MM.1S (cell line): ENCODE results near the gene ADD3.

Source experiments
- DNase-seq: peaks from one replicate; pipeline ENCODE4 v3.0.0-alpha.2; 2015
- H2AFZ ChIP-seq: fragments of 300-600 bp; sonication (generic); 2 replicates; pipeline ENCODE4 v1.6.0; 2016; ENCODE audit warnings: antibody characterized with exemption, low read length
- H3F3A ChIP-seq: fragments of 300-600 bp; sonication (generic); 2 replicates; pipeline ENCODE4 v1.6.1; 2016; ENCODE audit warnings: mild to moderate bottlenecking, antibody characterized with exemption, low read length, moderate library complexity, mixed read lengths; ENCODE audit not compliant: insufficient read depth
- H3K27ac ChIP-seq: fragments of 300-600 bp; sonication (generic); 2 replicates; pipeline ENCODE4 v1.5.1; 2016; ENCODE audit warnings: mild to moderate bottlenecking, low read length
- H3K27me3 ChIP-seq: fragments of 300-600 bp; sonication (generic); replicated peaks from 2 replicates; pipeline ENCODE4 v1.6.0; 2016; ENCODE audit warnings: low read length; ENCODE audit not compliant: insufficient read depth
- H3K36me3 ChIP-seq: fragments of 300-600 bp; sonication (generic); replicated peaks from 2 replicates; pipeline ENCODE4 v1.6.1; 2016; ENCODE audit warnings: mild to moderate bottlenecking, low read length, mixed read lengths; ENCODE audit not compliant: insufficient read depth
- H3K4me1 ChIP-seq: fragments of 300-600 bp; sonication (generic); 2 replicates; pipeline ENCODE4 v1.6.1; 2016; ENCODE audit warnings: low read length, mixed read lengths
- H3K4me2 ChIP-seq: fragments of 300-600 bp; sonication (generic); 2 replicates; pipeline ENCODE4 v1.6.0; 2016; ENCODE audit warnings: low read depth, low read length
- H3K4me3 ChIP-seq: fragments of 300-600 bp; sonication (generic); 2 replicates; pipeline ENCODE4 v1.5.1; 2016; ENCODE audit warnings: low read length, mixed read lengths
- H3K79me2 ChIP-seq: fragments of 300-600 bp; sonication (generic); 2 replicates; pipeline ENCODE4 v1.6.1; 2016; ENCODE audit warnings: mixed run types, low read length, mixed read lengths
- H3K9ac ChIP-seq: fragments of 300-600 bp; sonication (generic); 2 replicates; pipeline ENCODE4 v1.6.1; 2016; ENCODE audit warnings: low read length, mixed read lengths
- H3K9me2 ChIP-seq: fragments of 300-600 bp; sonication (generic); replicated peaks from 2 replicates; pipeline ENCODE4 v1.6.1; 2016; ENCODE audit warnings: mild to moderate bottlenecking, low read length, mixed read lengths; ENCODE audit not compliant: insufficient read depth
- H3K9me3 ChIP-seq: fragments of 300-600 bp; sonication (generic); replicated peaks from 2 replicates; pipeline ENCODE4 v1.6.1; 2016; ENCODE audit warnings: mild to moderate bottlenecking, low read length, mixed read lengths; ENCODE audit not compliant: insufficient read depth
- H4K20me1 ChIP-seq: fragments of 300-600 bp; sonication (generic); 2 replicates; pipeline ENCODE4 v1.6.1; 2016; ENCODE audit warnings: mild to moderate bottlenecking, low read length, moderate library complexity, mixed read lengths; ENCODE audit not compliant: insufficient read depth
- EZH2 ChIP-seq: fragments of 300-600 bp; sonication (generic); optimal IDR thresholded peaks from 2 replicates; pipeline ENCODE3; 2017; ENCODE audit warnings: low read depth, mild to moderate bottlenecking, antibody characterized with exemption, low read length, mixed read lengths
- EZH2phosphoT487 ChIP-seq: fragments of 300-600 bp; sonication (generic); IDR thresholded peaks from 2 replicates; pipeline ENCODE4 v1.6.1; 2018; ENCODE audit warnings: antibody characterized with exemption, low read length
- TF ChIP-seq, protein P1 (sequence below): fragments of 300-600 bp; sonication (generic); IDR thresholded peaks from 2 replicates; pipeline ENCODE4 v1.5.1; 2016; ENCODE audit warnings: antibody characterized with exemption, low read length, mixed read lengths

The ADD3 gene

DNA sequence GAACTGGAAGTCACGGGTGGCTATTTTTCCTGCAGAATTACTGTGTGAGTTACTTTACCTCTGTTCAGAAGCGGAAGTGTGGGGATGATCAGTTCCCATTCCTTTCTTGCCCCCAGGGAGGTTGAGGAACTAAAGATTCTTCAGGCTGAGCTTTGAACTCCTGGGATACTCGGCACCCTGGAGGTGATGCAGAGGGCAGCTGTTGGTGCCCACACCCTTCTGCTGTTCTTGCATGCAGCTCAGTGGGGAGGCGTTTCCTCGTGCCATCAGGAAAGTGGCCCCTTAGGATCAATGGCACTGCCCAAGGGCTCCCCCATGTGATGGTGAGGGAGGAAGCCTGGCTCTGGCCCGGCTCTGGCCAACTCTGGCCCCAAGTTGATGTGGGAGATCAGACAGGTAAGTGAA, 155.0 kb downstream of the ADD3 start:
- H3F3A ChIP-seq: no peaks in the 10 kb centered on the region
- no peak for DNase-seq
- no peak overlapping the region for H3K9ac ChIP-seq
- no peaks in the 10 kb centered on the region for H4K20me1 ChIP-seq
- no peak overlapping the region for H3K4me2 ChIP-seq
- no peak overlapping the region for H3K27ac ChIP-seq
- no peaks in the 10 kb centered on the region for H3K4me1 ChIP-seq
- no peaks in the 10 kb centered on the region for H3K36me3 ChIP-seq
- no peaks in the 10 kb centered on the region for H3K9me3 ChIP-seq
- H3K79me2 ChIP-seq: no peaks in the 10 kb centered on the region
- H2AFZ ChIP-seq: no peak overlapping the region
- no peak overlapping the region for H3K4me3 ChIP-seq
- TF ChIP-seq EZH2: no peak
- TF ChIP-seq EZH2phosphoT487: no peak
- TF ChIP-seq, protein P1, sequence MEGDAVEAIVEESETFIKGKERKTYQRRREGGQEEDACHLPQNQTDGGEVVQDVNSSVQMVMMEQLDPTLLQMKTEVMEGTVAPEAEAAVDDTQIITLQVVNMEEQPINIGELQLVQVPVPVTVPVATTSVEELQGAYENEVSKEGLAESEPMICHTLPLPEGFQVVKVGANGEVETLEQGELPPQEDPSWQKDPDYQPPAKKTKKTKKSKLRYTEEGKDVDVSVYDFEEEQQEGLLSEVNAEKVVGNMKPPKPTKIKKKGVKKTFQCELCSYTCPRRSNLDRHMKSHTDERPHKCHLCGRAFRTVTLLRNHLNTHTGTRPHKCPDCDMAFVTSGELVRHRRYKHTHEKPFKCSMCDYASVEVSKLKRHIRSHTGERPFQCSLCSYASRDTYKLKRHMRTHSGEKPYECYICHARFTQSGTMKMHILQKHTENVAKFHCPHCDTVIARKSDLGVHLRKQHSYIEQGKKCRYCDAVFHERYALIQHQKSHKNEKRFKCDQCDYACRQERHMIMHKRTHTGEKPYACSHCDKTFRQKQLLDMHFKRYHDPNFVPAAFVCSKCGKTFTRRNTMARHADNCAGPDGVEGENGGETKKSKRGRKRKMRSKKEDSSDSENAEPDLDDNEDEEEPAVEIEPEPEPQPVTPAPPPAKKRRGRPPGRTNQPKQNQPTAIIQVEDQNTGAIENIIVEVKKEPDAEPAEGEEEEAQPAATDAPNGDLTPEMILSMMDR: no peak
- no peaks in the 10 kb centered on the region for H3K27me3 ChIP-seq
- no peaks in the 10 kb centered on the region for H3K9me2 ChIP-seq

DNA sequence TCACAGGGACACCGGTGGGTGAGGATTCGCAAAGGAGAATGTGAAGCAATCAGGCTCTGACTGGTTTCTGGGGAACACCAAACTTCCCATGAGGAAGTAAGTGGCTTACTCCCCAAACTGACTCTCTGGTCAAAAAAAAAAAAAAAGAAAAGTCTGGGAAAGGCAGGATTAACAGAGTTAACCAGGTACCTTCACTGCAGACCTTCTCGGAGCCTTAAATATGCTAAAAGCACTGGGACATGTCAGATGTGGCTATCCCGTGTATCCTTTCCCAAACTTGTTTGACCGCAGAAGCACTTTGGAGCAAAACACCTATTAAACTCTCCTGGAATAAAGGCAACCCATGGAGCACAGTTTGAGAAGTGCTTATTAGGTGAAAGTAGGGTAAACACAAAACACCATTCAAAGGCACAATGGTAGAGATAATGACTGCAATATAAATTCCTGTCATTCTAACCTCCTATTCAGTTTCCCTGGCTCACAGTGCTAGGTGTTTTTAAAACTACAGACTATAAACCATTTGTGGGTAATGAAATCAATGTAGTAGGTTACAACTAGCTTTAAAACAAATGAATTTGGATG, 155.5 kb downstream of the ADD3 start:
- H3K9me3 ChIP-seq: no peaks in the 10 kb centered on the region
- no peaks in the 10 kb centered on the region for H3K4me1 ChIP-seq
- H3K9ac ChIP-seq: no peak overlapping the region
- no peaks in the 10 kb centered on the region for H4K20me1 ChIP-seq
- H3K9me2 ChIP-seq: no peaks in the 10 kb centered on the region
- no peak overlapping the region for H3K4me3 ChIP-seq
- no peaks in the 10 kb centered on the region for H3K79me2 ChIP-seq
- TF ChIP-seq EZH2 (no peak), EZH2phosphoT487 (no peak)
- TF ChIP-seq, protein P1: no peak
- no peak overlapping the region for H2AFZ ChIP-seq
- no peaks in the 10 kb centered on the region for H3F3A ChIP-seq
- H3K27ac ChIP-seq: no peak overlapping the region
- no peaks in the 10 kb centered on the region for H3K27me3 ChIP-seq
- no peaks in the 10 kb centered on the region for H3K36me3 ChIP-seq
- no peak for DNase-seq
- H3K4me2 ChIP-seq: no peak overlapping the region

DNA sequence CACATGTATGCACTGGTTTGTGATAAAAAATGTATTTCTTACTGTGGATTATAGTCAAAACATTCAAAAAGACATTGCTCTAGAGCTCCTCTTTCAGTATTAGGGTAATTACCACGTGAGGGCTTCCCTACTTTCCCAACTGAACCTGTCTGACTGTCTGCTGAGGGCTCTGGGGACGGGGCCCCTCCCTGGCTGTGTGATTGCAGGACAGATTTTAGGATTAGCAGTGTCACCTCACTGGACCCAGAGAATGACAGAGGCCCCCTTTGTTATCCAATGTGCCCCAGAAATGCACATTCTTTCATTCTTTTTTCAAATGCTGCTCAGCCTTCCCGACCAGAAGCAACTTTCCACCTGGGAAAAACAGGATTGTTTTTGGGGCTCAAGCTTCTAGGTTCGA, 156.1 kb downstream of the ADD3 start:
- Histone ChIP-seq H3K9ac (no peak overlapping the region), H4K20me1 (no peaks in the 10 kb centered on the region), H3K4me2 (no peak overlapping the region), H3F3A (no peaks in the 10 kb centered on the region), H3K27me3 (no peaks in the 10 kb centered on the region), H3K9me2 (no peaks in the 10 kb centered on the region), H2AFZ (no peak overlapping the region), H3K79me2 (no peaks in the 10 kb centered on the region), H3K36me3 (no peaks in the 10 kb centered on the region), H3K9me3 (no peaks in the 10 kb centered on the region), H3K27ac (no peak overlapping the region), H3K4me3 (no peak overlapping the region), H3K4me1 (no peaks in the 10 kb centered on the region)
- DNase-seq: no peak
- TF ChIP-seq, protein P1: no peak
